Measurements from ENCODE around the gene SNORC.

GRCh38 chr2:232839411-232840079 lies 30.5 kb upstream of the SNORC start:
- no peak for TF ChIP-seq CTCF (IDR thresholded peaks at IDR 0.05)
- no peak for TF ChIP-seq POLR2AphosphoS5 (IDR thresholded peaks at IDR 0.05)
- TF ChIP-seq POLR2A (IDR thresholded peaks at IDR 0.05): no peak
